Measurements from ENCODE around the gene SORCS1.

Gene SORCS1

DNA sequence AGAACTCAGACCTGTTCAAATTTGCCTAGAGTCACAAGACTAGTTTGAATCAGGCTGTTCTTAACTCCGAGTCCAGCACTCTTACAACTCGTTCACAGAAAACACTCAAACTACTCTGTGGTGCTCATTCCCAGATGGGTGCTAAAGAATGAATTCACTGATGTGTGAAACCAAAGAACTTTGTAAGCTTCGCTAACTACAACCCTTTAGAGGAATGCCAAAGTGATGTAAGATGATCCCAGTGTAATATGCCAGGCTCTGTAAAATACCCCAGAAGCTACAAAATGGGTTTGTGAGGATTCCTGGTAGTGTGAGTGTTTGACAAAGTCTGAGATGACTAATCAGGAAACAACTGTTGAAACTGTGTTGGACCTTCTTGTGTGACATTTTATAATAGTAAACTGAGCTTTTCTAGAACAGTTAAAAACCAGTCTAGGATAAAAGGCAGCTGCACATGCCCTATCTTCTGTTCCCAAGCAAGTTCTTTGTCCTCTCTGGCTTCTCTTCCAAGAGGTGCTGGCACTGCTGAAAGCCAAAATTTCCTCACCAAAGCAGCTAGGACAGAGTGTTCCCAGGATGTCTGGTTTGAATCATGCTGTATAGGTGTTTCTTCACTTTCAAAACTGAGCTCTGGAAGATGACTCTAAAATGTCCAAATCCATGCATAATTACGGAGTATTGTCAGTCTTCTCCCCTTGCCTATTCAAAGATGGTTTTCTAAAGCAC is 527.6 kb downstream of the SORCS1 start:
- DNase-seq: no peak

DNA sequence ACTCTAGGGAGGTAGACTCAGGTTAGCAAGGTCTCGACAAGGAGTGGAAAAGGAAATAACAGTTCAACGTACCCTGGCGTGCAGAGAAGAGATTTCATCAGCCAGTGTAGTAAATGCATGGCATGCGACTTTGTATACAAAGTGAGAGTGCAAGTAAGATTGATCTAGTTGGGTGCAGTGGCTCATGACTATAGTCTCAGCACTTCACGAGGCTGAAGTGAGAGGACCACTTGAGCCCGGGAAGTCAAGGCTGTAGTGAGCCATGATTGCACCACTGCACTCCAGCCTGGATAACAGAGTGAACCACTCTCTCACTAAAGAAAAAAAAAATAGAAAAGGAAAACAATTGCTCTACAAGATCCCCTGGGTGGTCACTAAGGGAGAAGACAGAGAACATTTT is 528.6 kb downstream of the SORCS1 start:
- DNase-seq: no peak

DNA sequence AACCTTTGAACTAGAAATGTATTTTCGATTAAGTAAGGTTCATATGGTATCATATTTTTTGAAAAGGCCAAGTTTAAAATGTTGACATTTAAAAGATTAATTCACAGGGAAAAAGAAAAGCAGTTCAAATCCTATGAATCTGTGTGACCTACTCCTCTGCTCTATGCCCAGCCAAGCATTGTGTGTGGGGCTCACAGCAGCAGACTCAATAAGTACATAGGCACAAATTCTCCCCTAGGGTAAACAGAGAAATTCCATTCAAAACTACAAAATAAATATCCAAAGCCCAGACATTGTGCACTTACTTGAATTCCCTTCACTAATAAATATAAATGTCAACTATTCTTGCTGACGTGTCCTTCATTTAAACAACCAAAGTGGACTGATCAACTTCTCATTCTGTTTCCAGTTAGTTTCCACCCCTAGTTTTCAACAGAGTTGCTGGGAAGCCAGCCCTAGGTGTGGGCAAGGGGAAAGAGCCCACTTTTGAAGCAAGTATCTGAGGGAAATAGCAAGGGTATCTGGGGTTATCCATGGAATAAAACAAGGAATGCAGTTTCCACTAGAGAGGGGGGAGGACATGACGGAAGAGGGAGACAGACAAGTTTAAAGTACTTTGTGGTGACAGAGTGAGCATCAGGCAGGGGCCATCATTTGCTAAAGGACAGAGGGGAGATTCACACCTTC is 533.3 kb downstream of the SORCS1 start:
- DNase-seq: no peak

DNA sequence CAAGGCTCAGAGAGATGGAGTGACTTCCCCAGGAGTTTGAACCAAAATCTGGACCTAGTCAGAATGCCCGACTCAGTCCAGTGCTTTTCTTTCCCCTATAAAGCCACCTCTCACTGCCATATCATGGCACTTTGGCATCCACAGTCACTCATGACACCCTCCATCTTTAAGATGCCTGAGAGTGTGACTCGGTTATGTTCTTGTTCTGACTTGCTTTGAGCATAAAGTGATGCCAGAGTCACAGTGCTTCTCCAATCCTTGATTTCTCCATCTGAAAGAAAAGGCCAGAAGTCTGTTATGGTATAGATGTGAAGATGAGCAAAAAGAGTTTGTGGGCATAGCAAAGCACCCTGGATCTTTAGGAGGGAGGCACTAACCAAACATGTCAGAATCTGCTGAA is 538.1 kb downstream of the SORCS1 start:
- DNase-seq: no peak

DNA sequence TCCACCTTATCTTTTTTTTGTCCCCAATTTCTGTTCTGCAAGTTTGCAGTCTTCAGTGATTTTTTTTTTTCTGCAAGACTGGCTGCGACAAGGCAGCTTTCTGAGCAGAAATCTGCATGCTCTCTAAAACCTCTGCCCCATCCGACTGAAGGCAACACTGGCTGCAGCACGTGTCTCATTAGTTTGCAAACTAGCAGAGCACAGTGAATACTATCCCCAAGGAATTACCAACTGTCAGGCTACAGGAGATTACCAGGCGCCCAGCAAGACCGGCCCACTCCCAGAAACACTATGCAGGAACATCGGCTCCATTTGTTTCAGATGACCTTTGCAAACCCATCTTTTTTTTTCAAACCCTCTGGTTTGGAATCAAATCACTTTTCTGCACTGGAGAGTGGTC is 538.8 kb downstream of the SORCS1 start:
- no peak for DNase-seq

DNA sequence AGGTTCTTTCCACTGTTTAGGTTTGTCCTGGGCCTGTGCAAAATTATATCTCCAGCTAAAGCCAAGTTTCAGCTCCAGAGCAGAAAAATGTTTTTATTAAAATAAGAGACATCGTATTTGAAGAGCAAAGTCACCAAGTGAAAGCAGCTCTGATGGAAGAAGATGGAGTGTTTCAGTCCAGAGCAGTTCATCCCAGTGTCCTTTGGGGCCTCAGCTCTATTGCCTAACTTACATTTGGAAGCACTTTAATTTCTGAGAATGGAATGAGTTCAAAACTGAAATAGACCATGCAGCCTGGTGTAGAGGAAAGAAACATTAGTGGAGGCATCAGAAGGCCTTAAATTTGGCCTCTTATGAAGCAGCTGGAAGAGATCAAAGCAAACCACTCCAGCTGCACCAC is 545.2 kb downstream of the SORCS1 start:
- no peak for DNase-seq

DNA sequence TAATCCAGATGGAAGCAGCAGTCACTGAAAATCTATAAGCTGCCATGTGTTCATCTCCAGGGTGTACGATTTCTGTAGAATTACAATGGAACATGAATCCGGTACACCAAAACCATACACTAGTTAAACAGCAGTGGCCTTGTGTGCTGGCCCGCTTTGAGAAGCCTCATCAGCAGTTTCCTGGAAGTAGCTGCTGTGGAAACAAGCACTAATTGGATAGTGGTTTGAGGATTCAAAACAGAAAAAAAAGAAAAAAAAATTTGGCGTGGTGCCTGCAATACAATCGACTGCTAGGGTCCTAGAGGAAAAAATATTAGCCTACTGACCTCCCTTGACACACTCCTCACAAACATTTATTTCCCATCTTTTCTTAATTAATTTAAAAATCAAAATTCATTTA is 545.9 kb downstream of the SORCS1 start:
- DNase-seq: no peak

DNA sequence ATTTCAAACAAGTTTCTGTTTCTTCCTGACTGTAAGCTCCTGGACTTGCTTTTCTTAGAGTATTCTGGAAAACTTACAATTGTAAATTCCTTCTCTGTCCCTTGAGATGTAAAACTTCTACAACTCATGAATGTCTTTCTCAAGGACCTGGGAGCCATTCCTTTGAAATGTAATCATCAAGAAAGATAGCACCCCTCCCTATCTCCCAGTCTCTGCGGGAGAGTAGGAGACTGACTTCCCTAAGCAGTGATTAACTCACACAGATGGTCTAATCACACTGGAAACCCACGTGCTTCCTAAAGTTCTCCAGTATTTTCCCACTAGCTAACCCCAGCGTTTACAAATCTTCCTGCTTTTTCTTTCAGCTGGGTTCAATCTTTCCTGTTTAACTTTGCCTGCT is 549.4 kb downstream of the SORCS1 start:
- no peak for DNase-seq

DNA sequence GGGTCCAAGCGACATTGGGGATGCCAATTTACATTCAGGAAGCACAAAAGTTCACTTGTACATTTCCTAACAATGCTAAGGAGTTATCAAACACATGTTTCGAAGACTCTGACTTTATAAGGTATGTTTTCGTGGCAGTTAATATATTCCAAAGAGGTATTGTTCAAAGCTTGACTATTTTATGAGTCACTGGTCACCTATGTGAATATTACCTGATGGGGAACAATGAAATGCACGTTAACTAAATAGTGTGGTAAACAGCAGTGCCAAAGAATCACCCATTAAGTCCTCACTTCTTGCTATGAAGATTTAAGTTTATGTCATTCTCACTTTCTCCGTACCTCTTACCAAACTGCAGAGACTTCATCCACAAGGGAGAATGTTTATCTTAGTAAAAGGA is 550.2 kb downstream of the SORCS1 start:
- no peak for DNase-seq

DNA sequence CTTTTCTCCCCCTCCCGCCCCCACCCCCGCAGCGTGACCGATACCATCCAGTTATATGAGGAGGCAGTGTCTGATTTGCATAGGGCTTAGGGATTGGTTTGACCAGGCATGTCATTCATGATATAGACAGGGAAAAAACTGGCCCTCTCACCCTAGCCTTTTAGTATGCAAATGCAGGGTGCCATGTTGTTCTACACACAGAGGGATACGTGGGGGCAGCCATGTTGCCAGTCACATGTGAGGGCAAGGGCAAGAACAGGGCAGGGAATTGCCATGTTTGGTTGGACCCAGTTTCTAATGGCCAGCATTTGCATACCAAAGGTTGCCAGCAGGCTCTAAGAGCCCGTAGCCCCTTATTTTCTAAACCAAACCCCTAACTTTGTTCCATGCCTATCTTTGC is 552.1 kb downstream of the SORCS1 start:
- DNase-seq: no peak

DNA sequence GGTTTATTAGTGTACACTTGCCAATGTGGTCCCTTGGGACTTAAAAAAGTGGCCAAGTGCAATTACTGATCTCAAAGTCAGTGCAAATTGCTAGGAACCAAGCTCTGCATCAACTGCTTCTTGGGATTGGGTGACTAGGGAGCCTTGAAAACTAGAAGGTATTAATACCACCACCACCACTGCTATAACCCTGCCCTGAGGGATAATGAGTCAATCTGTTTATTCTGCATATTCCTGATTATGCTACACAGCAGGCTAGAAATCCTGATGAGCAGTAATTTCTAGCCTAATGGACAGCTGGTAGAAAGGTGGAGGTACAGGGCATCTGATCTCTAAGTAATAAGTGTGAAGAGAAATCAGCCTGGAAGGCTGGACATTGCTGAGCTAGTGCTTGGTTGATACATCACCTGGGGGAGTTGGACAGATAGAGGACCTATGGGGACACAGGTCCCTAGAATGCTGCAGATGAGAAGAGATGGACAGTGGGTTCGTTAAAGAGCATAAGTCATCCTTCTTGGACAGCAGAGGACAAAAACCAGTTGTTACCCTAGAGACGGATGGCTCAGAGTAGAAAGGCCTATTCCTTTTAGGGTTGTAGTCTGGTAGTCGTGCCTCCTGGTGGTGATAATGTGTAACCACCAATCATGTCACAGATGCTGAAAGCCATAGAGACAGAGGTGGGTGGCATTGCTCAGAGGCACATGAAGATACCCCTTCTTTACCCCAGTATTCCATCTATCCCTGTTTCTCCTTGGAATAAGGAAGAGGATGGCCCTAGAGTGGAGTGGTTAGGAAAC is 554.8 kb downstream of the SORCS1 start:
- no peak for DNase-seq

DNA sequence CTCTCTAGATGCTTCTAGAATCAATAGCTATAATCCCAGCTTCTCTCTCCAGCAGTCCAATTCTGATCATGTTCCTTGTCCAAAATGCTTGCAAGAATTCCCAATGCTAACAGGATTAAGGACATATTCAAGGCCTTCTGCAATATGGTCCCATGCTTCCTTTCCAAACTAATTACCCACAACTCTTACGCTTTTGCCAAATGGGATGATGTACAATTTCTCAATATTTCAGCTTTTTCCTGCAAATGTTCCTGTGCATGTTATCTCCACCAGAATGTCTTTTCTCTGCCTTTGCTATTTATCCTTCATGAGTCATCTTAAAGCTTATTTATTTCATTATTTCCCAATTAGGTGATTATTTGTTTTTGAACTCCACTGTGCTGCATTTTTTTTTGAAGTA is 556.4 kb downstream of the SORCS1 start:
- no peak for DNase-seq

DNA sequence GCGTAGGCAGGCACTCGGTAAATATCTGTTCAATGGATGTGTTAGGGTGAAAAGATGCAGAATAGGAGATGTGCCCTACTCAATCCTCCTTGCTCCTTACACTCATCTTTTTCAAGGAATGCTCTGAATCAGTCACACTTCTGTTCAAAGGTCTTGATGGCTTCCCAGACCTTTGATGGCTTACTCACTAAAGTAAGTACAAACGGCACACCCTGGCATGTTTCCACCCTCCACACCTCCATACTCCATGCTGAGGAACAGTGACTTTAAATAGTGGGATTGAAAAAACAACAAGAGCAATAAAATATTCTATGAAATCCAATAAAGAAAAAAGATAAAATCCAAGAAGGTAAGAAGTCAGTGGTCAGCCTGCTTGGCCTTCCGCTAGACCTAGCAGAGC is 569.2 kb downstream of the SORCS1 start:
- no peak for DNase-seq

DNA sequence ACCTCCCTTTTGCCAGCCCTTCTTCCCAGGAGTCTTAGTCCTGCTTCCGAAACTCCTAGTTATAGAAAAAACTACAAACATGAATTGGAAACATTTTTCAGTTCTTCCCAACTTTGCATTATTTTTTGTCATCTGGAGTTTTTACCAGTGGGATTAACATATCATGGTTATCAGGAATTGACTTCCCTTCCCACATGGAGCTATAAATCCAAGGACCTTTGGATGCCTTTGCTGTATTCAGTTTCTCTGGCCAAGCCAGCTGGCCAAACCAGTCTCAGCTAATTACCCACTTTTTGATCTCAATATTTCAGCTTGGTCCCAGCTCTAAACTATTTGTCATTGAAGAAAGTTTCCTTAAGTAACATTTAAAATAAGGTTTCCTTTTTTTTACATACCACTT is 570.6 kb downstream of the SORCS1 start:
- DNase-seq: no peak

DNA sequence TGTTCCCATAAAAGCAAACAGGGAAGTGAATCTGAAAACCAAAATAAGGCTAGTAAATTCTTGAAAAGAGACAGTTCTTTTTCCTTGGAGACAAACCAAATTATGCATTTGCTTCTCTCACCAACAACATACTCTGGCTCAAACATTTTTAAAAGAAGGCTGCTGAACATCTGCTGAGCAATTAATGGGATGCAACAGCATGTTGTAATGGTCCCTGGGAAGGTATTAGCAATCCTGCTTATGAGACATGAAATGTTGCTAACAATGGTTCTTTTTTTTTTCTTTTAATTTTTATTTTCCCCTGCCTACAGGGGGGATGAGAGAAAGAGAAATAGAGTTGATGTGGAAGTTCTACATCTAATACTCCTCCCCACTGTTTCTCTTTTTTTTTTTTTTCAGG is 572.1 kb downstream of the SORCS1 start:
- DNase-seq: no peak

DNA sequence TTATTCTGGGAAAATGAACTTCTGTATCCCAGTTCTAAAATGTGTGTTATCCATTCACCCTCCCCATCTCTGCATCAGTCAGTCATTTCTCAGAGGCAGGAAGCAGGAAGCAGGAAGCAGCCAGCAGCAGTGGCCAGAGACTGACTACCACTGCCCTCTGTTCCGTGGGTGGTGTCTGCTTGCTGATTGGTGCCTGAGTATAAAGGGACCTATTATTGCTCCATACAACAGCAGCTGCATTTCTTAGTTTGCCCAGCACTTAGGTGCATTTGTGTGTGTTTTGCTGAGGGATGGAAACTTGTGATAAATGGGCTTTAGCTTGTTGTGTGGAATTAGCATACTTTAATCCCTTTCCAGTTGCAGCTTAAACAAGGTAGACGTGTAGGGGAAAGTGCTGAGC is 582.2 kb downstream of the SORCS1 start:
- no peak for DNase-seq

DNA sequence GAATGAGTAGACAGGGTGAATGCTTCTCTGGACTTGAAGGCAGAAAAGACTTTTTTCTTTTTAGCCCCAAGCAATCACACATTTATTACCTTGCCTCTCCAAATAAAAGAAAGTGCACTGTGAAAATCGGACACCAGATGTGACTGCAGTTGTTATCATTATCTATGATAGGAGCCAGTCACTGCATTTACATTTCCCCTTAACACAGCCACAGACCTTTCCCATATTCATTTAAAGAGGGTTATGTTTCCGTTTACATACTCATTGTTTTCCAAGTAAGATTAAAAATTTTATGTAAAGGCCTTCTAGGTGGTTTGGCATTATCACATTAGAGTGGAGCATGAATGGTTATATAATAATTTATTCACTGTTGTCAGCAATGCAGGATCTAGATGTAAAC is 586.8 kb downstream of the SORCS1 start:
- no peak for DNase-seq

DNA sequence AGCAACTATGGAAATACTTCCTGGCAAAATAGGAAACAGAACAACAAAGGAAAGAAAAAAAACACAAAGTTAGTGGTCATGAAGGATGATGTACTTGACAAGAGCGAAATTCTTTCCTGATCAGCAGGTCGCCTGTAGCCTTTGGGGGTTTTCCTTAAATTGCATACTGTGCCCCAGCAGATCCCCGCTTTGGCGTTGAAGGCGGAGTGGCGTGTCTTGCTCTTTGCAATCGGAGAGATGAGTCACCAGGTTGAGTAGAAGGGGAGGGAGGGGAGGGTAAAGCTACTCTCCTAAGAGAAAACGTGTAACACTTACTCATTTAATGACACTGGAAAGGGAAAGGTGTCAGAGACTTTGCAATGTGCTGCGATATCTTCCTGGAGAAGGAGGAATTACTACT is 587.2 kb downstream of the SORCS1 start:
- no peak for DNase-seq

DNA sequence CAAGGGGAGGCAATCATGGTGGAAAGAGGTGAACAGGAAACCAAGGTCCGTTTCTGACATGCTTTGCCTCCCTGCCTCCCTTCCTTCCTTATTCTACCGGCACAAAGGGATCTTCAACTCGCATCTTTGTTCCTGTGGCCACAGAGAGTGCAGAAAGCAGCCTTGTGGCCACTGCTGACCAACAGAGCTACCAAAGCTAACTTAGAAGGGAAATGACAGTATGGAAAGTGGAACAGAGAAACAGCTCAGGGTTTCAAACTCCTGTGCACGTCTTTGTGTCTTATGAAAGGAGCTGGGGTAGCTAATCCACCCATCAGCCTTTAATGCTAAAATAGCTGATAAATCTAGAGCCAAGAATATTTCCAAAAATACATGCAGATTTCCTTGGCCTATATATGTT is 588.0 kb downstream of the SORCS1 start:
- no peak for DNase-seq

DNA sequence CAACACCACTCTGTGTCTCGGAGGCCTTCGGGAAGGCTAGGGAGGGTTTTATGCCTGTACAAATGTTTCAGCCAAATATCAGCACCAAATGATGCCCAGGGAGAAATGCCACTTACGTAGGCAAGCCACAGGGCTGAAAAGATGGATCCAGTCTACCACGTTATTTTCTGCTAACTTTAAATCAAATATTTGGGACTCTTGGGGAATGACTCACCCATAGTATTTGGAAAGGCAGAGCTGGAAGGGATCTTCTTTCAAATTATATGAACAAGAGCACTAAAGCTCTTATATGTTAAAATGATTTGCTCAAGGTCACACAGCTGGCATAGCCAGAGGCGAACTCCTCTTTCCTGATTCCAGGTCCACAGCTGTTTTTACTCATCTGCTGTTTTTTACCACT is 591.4 kb downstream of the SORCS1 start:
- DNase-seq: no peak

DNA sequence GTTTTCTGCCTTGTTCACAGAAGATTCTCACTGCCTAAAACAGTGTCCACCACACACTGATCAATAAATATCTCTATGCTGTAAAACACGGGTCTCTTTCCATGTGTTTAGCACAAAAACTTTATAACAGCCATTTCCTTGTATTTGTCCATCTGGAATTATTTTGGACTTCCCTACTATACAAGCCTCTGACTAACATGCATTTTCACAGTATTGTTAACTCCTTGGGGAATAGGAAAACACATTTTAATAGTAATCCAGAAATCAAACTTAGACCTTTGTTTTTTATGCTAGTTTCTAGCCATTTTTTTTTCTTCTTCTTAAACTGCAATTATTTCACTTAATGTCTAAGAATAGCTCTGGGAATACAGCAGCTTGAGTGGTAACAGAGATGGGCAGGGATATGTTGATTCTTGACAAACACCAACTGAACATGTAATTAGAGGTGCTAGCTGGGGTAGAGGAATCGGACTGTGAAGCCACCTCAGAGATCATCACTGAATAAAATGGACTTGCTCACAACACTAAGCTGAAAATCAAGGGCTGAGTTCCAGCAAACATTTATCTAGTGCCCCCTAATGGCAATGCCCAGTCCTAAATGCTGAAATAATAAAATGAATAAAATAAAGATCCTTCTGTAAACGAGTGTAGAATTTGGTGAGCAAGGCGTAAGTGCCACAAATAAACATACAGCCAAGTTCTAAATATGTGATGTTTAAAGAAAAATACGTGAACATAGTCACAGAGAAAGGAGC is 593.1 kb downstream of the SORCS1 start:
- DNase-seq: no peak

DNA sequence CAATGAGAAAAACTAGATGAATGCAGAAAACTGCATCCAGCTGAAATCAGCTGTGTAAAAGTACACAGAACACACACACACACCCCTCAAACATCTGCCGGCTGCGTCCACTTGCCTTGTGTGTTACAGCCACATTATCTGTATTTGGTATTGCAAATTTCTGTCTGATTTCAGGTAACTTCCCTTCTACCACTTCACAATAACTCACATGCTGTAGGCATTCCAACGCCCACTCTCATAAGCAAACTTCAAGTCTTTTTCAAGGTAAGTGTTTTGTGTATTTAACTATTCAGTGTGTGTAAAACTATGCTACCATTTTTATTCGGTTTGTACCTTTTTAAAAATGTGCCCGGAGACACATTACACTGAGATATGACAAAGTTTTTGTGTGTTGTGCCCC is 594.2 kb downstream of the SORCS1 start:
- no peak for DNase-seq

DNA sequence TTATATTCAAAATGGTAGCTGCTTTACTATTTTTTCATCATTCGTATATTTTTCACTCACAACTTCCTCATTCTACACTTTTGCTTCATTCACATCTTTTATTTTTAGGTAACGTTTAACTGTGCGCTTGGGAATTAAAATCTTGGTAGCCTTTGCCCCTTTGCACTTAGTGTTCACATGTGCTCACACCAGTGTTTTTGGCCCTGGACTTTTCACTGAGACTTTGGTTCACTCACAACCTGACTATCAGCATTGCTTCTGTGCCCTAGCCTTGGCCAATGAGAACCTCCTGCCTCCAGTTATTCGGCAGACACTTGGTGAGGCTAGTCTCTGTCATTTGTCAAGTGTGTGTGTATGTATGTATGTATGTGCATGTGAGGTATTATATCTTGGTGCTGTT is 596.9 kb downstream of the SORCS1 start:
- DNase-seq: no peak
